ENCODE data around the gene SEMA5A.

DNA sequence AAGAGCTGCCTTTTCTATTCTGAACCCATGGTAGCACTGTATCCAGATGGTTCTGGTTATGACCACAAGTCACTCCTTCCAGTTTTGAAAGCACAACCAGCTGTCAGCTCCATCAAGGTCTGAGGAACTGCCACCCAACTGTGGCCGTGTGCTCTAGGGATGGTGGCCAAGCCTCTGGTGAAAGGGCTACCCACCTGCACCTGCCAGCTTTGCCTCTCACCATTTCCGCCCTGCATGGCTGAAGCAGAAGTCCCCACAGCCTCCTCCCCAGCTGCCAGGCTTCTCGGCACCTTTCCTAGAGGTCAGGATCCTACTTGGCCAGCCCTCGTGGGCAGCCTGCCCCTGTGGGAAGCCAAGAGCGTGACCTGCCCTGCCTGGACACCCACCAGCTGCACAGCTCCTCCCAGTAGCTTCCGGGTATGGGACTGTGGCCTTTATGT is 16.8 kb downstream of the SEMA5A start:
- TF ChIP-seq SIN3A (IDR thresholded peaks at IDR 0.05; ENCODE audit: borderline replicate concordance, insufficient read depth, low read length) (no peak), POLR2AphosphoS5 (IDR thresholded peaks at IDR 0.05; ENCODE audit: low read depth, low read length) (no peak)
